Astrocyte (in vitro differentiated cells and primary cell): ENCODE data around the gene LRTM2.

Experiments
- EZH2 ChIP-seq: IDR thresholded peaks from 2 replicates; pipeline ENCODE4 v1.6.1; 2012; ENCODE audit warnings: mild to moderate bottlenecking, low read length, inconsistent platforms; ENCODE audit not compliant: insufficient read depth
- TF ChIP-seq, protein P1 (sequence below): IDR thresholded peaks from 2 replicates; pipeline ENCODE4 v1.5.1; 2011; ENCODE audit warnings: low read depth, mild to moderate bottlenecking, inconsistent platforms, low read length, moderate library complexity; ENCODE audit not compliant: insufficient read depth

- TF ChIP-seq, protein P1, sequence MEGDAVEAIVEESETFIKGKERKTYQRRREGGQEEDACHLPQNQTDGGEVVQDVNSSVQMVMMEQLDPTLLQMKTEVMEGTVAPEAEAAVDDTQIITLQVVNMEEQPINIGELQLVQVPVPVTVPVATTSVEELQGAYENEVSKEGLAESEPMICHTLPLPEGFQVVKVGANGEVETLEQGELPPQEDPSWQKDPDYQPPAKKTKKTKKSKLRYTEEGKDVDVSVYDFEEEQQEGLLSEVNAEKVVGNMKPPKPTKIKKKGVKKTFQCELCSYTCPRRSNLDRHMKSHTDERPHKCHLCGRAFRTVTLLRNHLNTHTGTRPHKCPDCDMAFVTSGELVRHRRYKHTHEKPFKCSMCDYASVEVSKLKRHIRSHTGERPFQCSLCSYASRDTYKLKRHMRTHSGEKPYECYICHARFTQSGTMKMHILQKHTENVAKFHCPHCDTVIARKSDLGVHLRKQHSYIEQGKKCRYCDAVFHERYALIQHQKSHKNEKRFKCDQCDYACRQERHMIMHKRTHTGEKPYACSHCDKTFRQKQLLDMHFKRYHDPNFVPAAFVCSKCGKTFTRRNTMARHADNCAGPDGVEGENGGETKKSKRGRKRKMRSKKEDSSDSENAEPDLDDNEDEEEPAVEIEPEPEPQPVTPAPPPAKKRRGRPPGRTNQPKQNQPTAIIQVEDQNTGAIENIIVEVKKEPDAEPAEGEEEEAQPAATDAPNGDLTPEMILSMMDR: no peak
- no peak for TF ChIP-seq EZH2
Observed at GRCh38 chr12:1883513-1883912, 63.1 kb downstream of the LRTM2 start.
